A549 treated with AZD9567 at 1 μM for 4 hours (cell line): ENCODE results near the gene MAPK13. TPM values are rescaled to one million over a fixed set of nuclear protein-coding genes. Genes with fewer than 3 reads are reported as not detected.

Experiments used
- total RNA-seq: library from RNA; stranded (reverse); fragments of 200-300 nt; extraction: Qiagen RNA extraction; gene quantifications from 5 replicates; pipeline ENCODE4 v1.2.3, GENCODE V29; 2022; ENCODE audit not compliant: insufficient read depth

MAPK13 gene
- total RNA-seq: 0.72 to 0.97 TPM (median 0.84 TPM) in 5 replicates

DNA sequence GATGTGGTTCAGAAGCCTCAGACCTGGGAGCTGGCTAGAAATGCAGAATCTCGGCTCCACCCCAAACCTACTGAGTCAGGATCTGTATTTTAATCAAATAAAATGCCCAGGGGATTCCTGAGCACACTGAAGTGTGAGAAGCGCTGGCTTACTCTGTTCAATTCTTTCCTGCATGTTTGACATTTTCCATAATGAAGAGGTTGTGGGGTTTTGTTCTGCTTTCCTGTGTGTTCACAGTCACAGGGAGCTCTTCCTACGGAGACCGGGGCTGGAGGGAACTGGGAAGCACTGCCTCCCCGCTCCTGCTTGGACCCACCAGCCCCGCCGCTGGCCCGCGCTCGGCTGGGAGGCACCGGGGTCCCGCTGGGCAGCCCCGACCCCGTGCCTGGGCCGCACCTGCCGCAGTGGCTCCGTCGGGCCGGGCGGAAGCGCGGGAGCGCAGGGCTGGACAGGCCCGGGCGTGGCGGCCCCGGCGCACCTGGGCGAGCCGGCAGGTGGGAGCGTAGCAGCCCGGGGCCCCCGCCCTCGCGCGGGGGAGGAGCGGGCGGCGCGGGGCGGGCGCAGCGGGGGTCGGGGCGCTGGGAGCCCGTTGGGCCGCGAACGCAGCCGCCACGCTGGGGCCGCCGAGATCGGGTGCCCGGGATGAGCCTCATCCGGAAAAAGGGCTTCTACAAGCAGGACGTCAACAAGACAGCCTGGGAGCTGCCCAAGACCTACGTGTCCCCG, at the start of gene MAPK13:
TSS of gene MAPK13 (plus strand) at position 573 of the 726 bp plus-strand sequence. CDS start at position 643, 70 bp downstream.

Other genes with a start within 250 kb of the MAPK13 start
- gene SRPK1, start 209.4 kb upstream of the MAPK13 start, total RNA-seq: 28.4 to 56.2 TPM (median 30.8 TPM) in 5 replicates
- gene SLC26A8, start 105.9 kb upstream of the MAPK13 start, total RNA-seq: 0.05 to 0.13 TPM in 2 of 5 replicates, not detected in the others
- gene MAPK14, start 102.7 kb upstream of the MAPK13 start, total RNA-seq: 24.2 to 27.0 TPM (median 26.7 TPM) in 5 replicates
- 8.3 to 10.4 TPM (median 10.0 TPM) in 5 replicates for gene BRPF3, start 66.2 kb downstream of the MAPK13 start, total RNA-seq
- gene PNPLA1, start 139.5 kb downstream of the MAPK13 start, total RNA-seq: 0.03 to 0.05 TPM in 2 of 5 replicates, not detected in the others
- gene BNIP5, start 206.4 kb downstream of the MAPK13 start, total RNA-seq: 0.02 to 0.03 TPM (median 0.02 TPM) in 3 of 5 replicates, not detected in the others